ENCODE data around the gene LRRC4C.

- TF ChIP-seq EP300 (IDR thresholded peaks at IDR 0.05) (no peak), CTCF (IDR thresholded peaks at IDR 0.05) (no peak)
Measured at GRCh38 chr11:41074318-41074717, 385.1 kb downstream of the LRRC4C start.
